Ecto neural progenitor cell (in vitro differentiated cells): Measurements from ENCODE around the gene SMCR8.
A peak's percentile ranks its signal among the peaks of the same experiment; 100 is the strongest.
"Not testable (repeated sequence)": the region's sequence is repeated elsewhere in the genome, so short reads cannot be mapped to it uniquely, and the experiment has no call there.

Source experiments
- DNase-seq: peaks from one replicate; pipeline ENCODE4 v3.0.0-alpha.2; 2018; ENCODE audit warnings: low spot score

Gene SMCR8

GRCh38 chr17:18361837-18362697, 47.0 kb downstream of the SMCR8 start:
- DNase-seq, result no peak

GRCh38 chr17:18362698-18363100, 47.6 kb downstream of the SMCR8 start:
- peak; percentile 65 for DNase-seq

GRCh38 chr17:18363101-18364049, 48.3 kb downstream of the SMCR8 start, which contains the start of gene SHMT1:
SHMT1 (minus strand) TSS chr17:18363550; CDS start chr17:18355981, 7,569 bp downstream.
- peak; percentile 98 for DNase-seq

- DNase-seq, result no peak
These were observed 49.1 kb downstream of the SMCR8 start for GRCh38 chr17:18364166-18364565.

GRCh38 chr17:18368946-18369345, 53.9 kb downstream of the SMCR8 start:
- peak; percentile 44 for DNase-seq

- DNase-seq, result no peak
These were observed 55.7 kb downstream of the SMCR8 start for GRCh38 chr17:18370761-18371160.

- peak; percentile 39 for DNase-seq
These were observed 56.4 kb downstream of the SMCR8 start for GRCh38 chr17:18371455-18371854.

GRCh38 chr17:18373181-18373580, 58.1 kb downstream of the SMCR8 start:
- not testable (repeated sequence) for DNase-seq

- DNase-seq, result no peak
These were observed 59.1 kb downstream of the SMCR8 start for GRCh38 chr17:18374216-18374615.
